H9 (cell line): ENCODE data around the gene FNIP1. TPM values are rescaled to one million over a fixed set of nuclear protein-coding genes. Genes with fewer than 3 reads are reported as not detected.

ENCODE experiments used
- DNase-seq: peaks from one replicate; pipeline ENCODE4 v3.0.0-alpha.2; 2017
- H2AFZ ChIP-seq: one replicate; pipeline ENCODE4 v1.6.1; 2013; ENCODE audit warnings: mild to moderate bottlenecking, low read length, control low read depth, moderate library complexity
- H2AK5ac ChIP-seq: 2 replicates; pipeline ENCODE4 v1.6.1; 2013; ENCODE audit warnings: low read length, control low read depth, mixed read lengths; ENCODE audit not compliant: insufficient read length
- H2BK120ac ChIP-seq: one replicate; pipeline ENCODE4 v1.6.1; 2013; ENCODE audit warnings: low read depth, mild to moderate bottlenecking, low read length, control low read depth, inconsistent platforms; ENCODE audit not compliant: poor library complexity, severe bottlenecking
- H2BK12ac ChIP-seq: 2 replicates; pipeline ENCODE4 v1.6.1; 2013; ENCODE audit warnings: low read length, control low read depth, mixed read lengths, low read depth; ENCODE audit not compliant: insufficient read length
- H2BK15ac ChIP-seq: 2 replicates; pipeline ENCODE4 v1.6.1; 2013; ENCODE audit warnings: low read depth, low read length, control low read depth
- H2BK20ac ChIP-seq: one replicate; pipeline ENCODE4 v1.6.1; 2013; ENCODE audit warnings: low read depth, mild to moderate bottlenecking, low read length, control low read depth, inconsistent platforms; ENCODE audit not compliant: poor library complexity, severe bottlenecking
- H2BK5ac ChIP-seq: 2 replicates; pipeline ENCODE4 v1.6.1; 2013; ENCODE audit warnings: low read length, control low read depth, mixed read lengths; ENCODE audit not compliant: insufficient read length
- H3K14ac ChIP-seq: 2 replicates; pipeline ENCODE4 v1.6.1; 2013; ENCODE audit warnings: low read length, control low read depth; ENCODE audit not compliant: insufficient read depth
- H3K18ac ChIP-seq: 2 replicates; pipeline ENCODE4 v1.6.1; 2013; ENCODE audit warnings: low read depth, mild to moderate bottlenecking, mixed read lengths, low read length, control low read depth; ENCODE audit not compliant: insufficient read length
- H3K23ac ChIP-seq: 2 replicates; pipeline ENCODE4 v1.6.1; 2013; ENCODE audit warnings: low read length, control low read depth, mixed read lengths, low read depth; ENCODE audit not compliant: insufficient read length
- H3K23me2 ChIP-seq: 2 replicates; pipeline ENCODE4 v1.6.1; 2013; ENCODE audit warnings: low read depth, mild to moderate bottlenecking, mixed read lengths, low read length, control low read depth; ENCODE audit not compliant: insufficient read length, poor library complexity, severe bottlenecking
- H3K27ac ChIP-seq: 2 replicates; pipeline ENCODE4 v1.5.1; 2013; ENCODE audit warnings: low read length, control low read depth, mixed read lengths, low read depth; ENCODE audit not compliant: insufficient read length
- H3K27me3 ChIP-seq: 2 replicates; pipeline ENCODE4 v1.6.1; 2013; ENCODE audit warnings: low read length, control low read depth, inconsistent platforms; ENCODE audit not compliant: insufficient read depth
- H3K4ac ChIP-seq: 2 replicates; pipeline ENCODE4 v1.6.1; 2013; ENCODE audit warnings: low read depth, mild to moderate bottlenecking, control low read depth, inconsistent platforms, low read length, moderate library complexity
- H3K4me1 ChIP-seq: 2 replicates; pipeline ENCODE4 v1.6.1; 2013; ENCODE audit warnings: low read length, control low read depth, inconsistent platforms; ENCODE audit not compliant: insufficient read depth
- H3K4me2 ChIP-seq: 2 replicates; pipeline ENCODE4 v1.6.1; 2013; ENCODE audit warnings: low read length, control low read depth, mixed read lengths; ENCODE audit not compliant: insufficient read length, insufficient read depth
- H3K56ac ChIP-seq: 2 replicates; pipeline ENCODE4 v1.6.1; 2013; ENCODE audit warnings: low read depth, mild to moderate bottlenecking, mixed read lengths, low read length, control low read depth; ENCODE audit not compliant: insufficient read length
- H3K79me1 ChIP-seq: 2 replicates; pipeline ENCODE4 v1.6.1; 2013; ENCODE audit warnings: low read depth, mild to moderate bottlenecking, moderate library complexity, low read length, control low read depth, inconsistent platforms; ENCODE audit not compliant: insufficient read depth, poor library complexity, severe bottlenecking
- H3K79me2 ChIP-seq: 2 replicates; pipeline ENCODE4 v1.6.1; 2013; ENCODE audit warnings: low read length, control low read depth, inconsistent platforms; ENCODE audit not compliant: insufficient read depth
- H3K9ac ChIP-seq: 2 replicates; pipeline ENCODE4 v1.6.1; 2013; ENCODE audit warnings: low read length, control low read depth, mixed read lengths; ENCODE audit not compliant: insufficient read length; ENCODE audit errors: extremely low read depth
- H3K9me3 ChIP-seq: one replicate; pipeline ENCODE4 v1.6.1; 2013; ENCODE audit warnings: low read depth, low read length, inconsistent platforms; ENCODE audit not compliant: control insufficient read depth
- H3T11ph ChIP-seq: one replicate; pipeline ENCODE4 v1.6.1; 2013; ENCODE audit warnings: mild to moderate bottlenecking, low read length, control low read depth, inconsistent platforms
- H4K20me1 ChIP-seq: one replicate; pipeline ENCODE4 v1.6.1; 2013; ENCODE audit not compliant: control insufficient read depth, insufficient read length, insufficient read depth
- H4K5ac ChIP-seq: 2 replicates; pipeline ENCODE4 v1.6.1; 2013; ENCODE audit warnings: low read depth, mild to moderate bottlenecking, mixed read lengths, low read length, control low read depth; ENCODE audit not compliant: insufficient read length
- H4K8ac ChIP-seq: replicated peaks from 2 replicates; pipeline ENCODE4 v1.6.1; 2013; ENCODE audit warnings: low read length, control low read depth, mixed read lengths, low read depth; ENCODE audit not compliant: insufficient read length
- H4K91ac ChIP-seq: 2 replicates; pipeline ENCODE4 v1.6.1; 2013; ENCODE audit warnings: low read depth, mild to moderate bottlenecking, moderate library complexity, mixed read lengths, low read length, control low read depth; ENCODE audit not compliant: insufficient read length
- H3K27ac Mint-ChIP-seq, 3 experiments: 2 replicates in 2 of 3; 3 replicates in 1 of 3; pipeline ENCODE4 v1.8.0; 2020 to 2021; ENCODE audit warnings: mixed read lengths in 3 of 3, mild to moderate bottlenecking in 1 of 3, moderate library complexity in 1 of 3
- H3K27me3 Mint-ChIP-seq: 2 replicates; pipeline ENCODE4 v1.8.0; 2021; ENCODE audit warnings: low read depth, mild to moderate bottlenecking, moderate library complexity, mixed read lengths
- H3K36me3 Mint-ChIP-seq, 3 experiments: 2 replicates in 2 of 3; 3 replicates in 1 of 3; pipeline ENCODE4 v1.8.0; 2020 to 2021; ENCODE audit warnings: low read depth in 3 of 3, mixed read lengths in 3 of 3; ENCODE audit not compliant: insufficient read depth in 1 of 3
- H3K4me1 Mint-ChIP-seq, 2 experiments: 2 replicates each; pipeline ENCODE4 v1.8.0; 2020; ENCODE audit warnings: mixed read lengths in 2 of 2
- H3K4me3 Mint-ChIP-seq, 2 experiments: 2 replicates in 1 of 2; 3 replicates in 1 of 2; pipeline ENCODE4 v1.8.0; 2020 to 2021; ENCODE audit warnings: mild to moderate bottlenecking in 2 of 2, mixed read lengths in 2 of 2, moderate library complexity in 1 of 2
- H3K9me3 Mint-ChIP-seq, 2 experiments: 2 replicates in 1 of 2; 3 replicates in 1 of 2; pipeline ENCODE4 v1.8.0; 2020; ENCODE audit warnings: mild to moderate bottlenecking in 2 of 2, mixed read lengths in 2 of 2, moderate library complexity in 1 of 2
- CTCF ChIP-seq: fragments of 200-600 bp; sonication (generic); conservative IDR thresholded peaks from 3 replicates; pipeline ENCODE4 v1.8.0; 2021; ENCODE audit warnings: antibody characterized with exemption, mild to moderate bottlenecking
- WGBS: extraction: QIAGEN DNeasy Blood & Tissue Kit; methylation state at CpG from one replicate; pipeline ENCODE4 v1.1.7; 2013; ENCODE audit warnings: missing lambda C conversion rate, low lambda C conversion rate, mixed read lengths; ENCODE audit not compliant: insufficient read length; ENCODE audit errors: extremely low coverage; 5-methylcytosine and 5-hydroxymethylcytosine counted together
- total RNA-seq: library from RNA; stranded (reverse); gene quantifications from 2 replicates; pipeline ENCODE4 v1.2.1, GENCODE V29; 2021

The FNIP1 gene
- total RNA-seq, 1 experiment from 2014 or later = 13.4 TPM

- no peak overlapping the region for H3K27ac ChIP-seq
Measured at GRCh38 chr5:131610198-131611063, 186.4 kb downstream of the FNIP1 start.

More at GRCh38 chr5:131610198-131611063, 186.4 kb downstream of the FNIP1 start:
- H2BK12ac ChIP-seq = no peak overlapping the region
- H3K79me2 ChIP-seq = peaks cover 10% of the 10 kb centered on the region
- no CpG with 5 or more reads among the region's 6 CpGs for WGBS
- no peak for DNase-seq
- Mint-ChIP-seq H3K27ac (peak overlapping the region in 1 of 3 experiments; percentile 32; a peak in 2 of 7 replicates), H3K9me3 (no peaks in the 10 kb centered on the region), H3K27me3 (no peaks in the 10 kb centered on the region), H3K36me3 (no peaks in the 10 kb centered on the region; a peak in 1 of 7 replicates), H3K4me1 (peaks cover 33 to 44% of the 10 kb centered on the region in 2 experiments), H3K4me3 (no peak overlapping the region)
- H3K56ac ChIP-seq = no peak overlapping the region
- H2BK15ac ChIP-seq = no peak overlapping the region
- H4K20me1 ChIP-seq = no peaks in the 10 kb centered on the region
- H3K18ac ChIP-seq = no peak overlapping the region
- no peak overlapping the region for H3K14ac ChIP-seq
- H3K4me1 ChIP-seq = no peaks in the 10 kb centered on the region; the same call in 1 of the 2 replicates
- no peak overlapping the region for H4K8ac ChIP-seq
- H3K9ac ChIP-seq = no peak overlapping the region
- no peak overlapping the region for H3K23ac ChIP-seq
- no peak overlapping the region for H2AFZ ChIP-seq
- no peak for TF ChIP-seq CTCF
- H3K4ac ChIP-seq = no peak overlapping the region
- H3T11ph ChIP-seq = no peak overlapping the region
- no peak overlapping the region for H2BK20ac ChIP-seq
- H3K9me3 ChIP-seq = no peaks in the 10 kb centered on the region
- no peaks in the 10 kb centered on the region for H3K23me2 ChIP-seq
- H2AK5ac ChIP-seq = no peak overlapping the region
- no peaks in the 10 kb centered on the region for H3K27me3 ChIP-seq
- no peak overlapping the region for H4K91ac ChIP-seq
- H2BK120ac ChIP-seq = no peak overlapping the region
- no peaks in the 10 kb centered on the region for H3K79me1 ChIP-seq
- no peak overlapping the region for H3K4me2 ChIP-seq
- no peak overlapping the region for H2BK5ac ChIP-seq
- no peak overlapping the region for H4K5ac ChIP-seq
